KBM-7 (cell line): ENCODE measurements around the gene IFITM2.
"Not testable (repeated sequence)": the region's sequence is repeated elsewhere in the genome, so short reads cannot be mapped to it uniquely, and the experiment has no call there.

Source experiments
- DNase-seq: peaks from one replicate; pipeline ENCODE4 v3.0.0-alpha.2; 2015
- in situ Hi-C: fragments of 300-500 bp; cut with MboI; formaldehyde crosslinking; loops from 2 replicates; pipeline ENCODE4 v1.14.3; 2020; ENCODE audit warnings: low sequenced_read_pairs, low pct_unique_long_range_greater_than_20kb, mixed read lengths

Gene IFITM2

DNA sequence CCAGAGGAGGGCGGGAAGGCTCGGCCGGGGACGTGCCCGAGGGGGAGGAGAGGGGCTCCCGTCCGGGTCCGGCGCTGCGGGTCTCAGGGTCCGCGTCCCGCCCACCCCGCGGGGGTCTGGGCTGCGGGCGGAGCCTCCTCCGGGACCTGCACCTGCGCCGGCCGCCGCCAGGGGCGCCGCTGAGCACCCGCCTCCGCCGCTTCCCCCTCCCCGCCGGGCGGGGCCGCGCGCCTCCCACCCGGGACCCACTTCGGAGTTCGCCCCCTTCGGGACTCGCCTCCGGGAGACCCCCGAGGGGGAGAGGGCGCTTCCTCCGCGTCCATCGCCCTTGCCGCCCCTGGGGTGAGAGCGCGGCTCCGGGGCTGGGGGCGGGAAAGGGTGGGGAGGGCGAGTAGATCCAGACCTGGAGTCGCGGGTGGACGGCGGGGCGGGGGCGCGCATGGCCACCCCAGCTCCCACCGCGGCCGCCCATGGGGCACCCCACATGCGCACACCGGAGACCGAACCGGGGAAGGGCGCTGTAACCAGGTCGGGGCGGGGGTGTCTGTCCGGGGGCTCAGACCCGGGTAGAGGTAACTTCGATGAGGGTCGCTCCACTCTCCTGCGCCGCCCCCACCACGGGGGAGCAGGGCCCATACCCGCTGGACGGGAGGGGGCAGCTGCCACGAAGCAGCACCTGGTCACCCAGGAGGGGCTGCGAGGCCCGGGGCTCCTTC lies 10.9 kb downstream of the IFITM2 start:
- in situ Hi-C loops, DNase-seq: not testable (repeated sequence)

DNA sequence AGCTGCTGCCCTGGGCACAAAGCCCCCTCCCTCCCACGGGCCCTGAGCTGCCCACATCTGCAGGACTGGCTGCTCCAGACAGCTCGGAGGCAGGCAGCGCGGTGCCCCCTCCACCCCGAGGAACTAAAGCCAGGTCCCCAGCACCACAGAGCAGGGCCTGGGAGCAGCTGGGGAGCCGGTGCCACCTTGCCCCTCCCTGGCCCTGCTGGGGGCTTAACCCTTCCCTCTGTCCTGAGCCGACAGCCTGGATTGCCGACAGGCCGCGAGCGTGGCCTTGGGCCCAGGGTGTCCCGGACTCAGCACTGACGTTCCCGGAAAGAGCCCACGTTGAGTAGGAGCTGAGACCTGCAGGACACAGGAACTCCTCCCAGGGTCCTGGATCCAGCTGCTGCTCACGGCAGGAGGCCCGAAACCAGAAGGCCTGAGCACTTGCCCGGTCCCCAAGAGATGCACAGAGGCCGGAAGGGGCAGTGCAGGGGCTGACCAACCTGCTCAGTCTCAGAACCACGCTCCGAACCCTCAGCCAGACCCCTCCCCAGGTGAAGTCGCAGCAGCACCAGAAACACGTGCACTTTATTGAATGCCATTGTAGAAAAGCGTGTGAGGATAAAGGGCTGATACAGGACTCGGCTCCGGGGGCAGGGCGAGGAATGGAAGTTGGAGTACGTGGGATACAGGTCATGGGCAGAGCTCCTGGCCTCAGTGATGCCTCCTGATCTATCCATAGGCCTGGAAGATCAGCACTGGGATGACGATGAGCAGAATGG lies 11.7 kb downstream of the IFITM2 start:
- DNase-seq, in situ Hi-C loops: not testable (repeated sequence)

DNA sequence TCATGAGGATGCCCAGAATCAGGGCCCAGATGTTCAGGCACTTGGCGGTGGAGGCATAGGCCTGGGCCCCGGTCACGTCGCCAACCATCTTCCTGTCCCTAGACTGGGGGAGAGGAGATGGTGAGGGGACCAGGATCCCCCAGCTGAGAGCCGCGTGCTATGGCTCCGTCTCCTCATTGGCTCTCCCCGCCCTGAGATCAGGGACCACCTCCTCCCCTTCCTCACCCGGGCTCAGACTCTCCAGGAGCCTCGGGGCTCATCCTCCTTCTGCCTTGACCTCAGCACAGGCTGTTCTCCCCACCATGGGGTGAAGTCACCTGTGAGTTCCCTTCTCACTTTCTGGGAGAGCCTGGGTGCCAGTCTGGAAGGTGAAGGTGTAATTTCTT lies 12.3 kb downstream of the IFITM2 start:
- DNase-seq, in situ Hi-C loops: not testable (repeated sequence)

DNA sequence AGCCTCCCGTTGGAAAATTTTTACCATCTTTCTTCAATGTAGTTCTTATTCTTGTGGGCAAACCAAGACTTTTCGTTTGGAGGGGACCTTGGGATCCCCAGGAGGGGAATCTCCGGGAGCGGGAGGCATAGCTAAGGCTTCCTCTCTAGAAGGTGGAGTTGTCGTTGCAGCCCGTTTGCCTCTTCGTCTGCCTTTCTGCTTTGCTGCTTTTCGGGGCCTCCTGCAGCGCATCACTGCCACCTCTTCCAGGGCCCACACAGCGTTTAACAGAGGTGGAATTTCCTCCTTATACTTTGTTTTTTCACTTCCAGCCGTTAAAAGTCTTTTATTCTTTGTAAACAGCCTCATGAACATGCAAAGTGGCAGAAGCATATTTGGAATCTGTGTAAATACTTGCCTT lies 16.5 kb downstream of the IFITM2 start:
- in situ Hi-C loops: no loop called here
- no peak for DNase-seq

DNA sequence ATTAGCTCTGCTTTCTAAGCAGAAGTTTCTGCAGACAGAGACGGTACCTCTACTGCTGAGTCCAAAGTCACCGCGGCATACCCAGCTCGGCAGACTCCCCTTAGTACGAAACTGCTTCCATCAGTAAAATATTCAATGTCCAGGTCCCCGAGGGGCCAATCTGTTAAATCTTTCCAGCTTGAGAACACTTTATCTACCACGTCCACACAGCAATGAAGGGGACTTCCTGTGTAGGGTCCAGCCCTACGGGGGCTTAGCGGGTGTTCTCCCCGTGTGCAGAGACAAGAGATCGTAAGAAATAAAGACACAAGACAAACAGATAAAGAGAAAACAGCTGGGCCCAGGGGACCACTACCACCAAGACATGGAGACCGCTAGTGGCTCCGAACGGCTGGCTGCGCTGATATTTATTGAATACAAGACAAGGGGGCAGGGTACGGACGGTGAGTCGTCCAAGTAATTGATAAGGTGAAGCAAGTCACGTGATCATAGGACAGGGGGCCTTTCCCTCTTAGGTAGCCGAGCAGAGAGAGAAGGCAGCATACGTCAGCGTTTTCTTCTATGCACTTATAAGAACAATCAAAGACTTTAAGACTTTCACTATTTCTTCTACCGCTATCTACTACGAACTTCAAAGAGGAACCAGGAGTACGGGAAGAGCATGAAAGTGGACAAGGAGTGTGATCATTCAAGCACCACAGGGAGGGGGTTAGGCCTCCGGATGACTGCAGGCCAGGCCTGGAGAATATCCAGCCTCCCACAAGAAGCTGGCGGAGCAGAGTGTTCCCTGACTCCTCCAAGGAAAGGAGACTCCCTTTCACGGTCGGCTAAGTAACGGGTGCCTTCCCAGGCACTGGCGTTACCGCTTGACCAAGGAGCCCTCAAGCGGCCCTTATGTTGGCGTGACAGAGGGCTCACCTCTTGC lies 17.2 kb downstream of the IFITM2 start:
- DNase-seq, in situ Hi-C loops: not testable (repeated sequence)

DNA sequence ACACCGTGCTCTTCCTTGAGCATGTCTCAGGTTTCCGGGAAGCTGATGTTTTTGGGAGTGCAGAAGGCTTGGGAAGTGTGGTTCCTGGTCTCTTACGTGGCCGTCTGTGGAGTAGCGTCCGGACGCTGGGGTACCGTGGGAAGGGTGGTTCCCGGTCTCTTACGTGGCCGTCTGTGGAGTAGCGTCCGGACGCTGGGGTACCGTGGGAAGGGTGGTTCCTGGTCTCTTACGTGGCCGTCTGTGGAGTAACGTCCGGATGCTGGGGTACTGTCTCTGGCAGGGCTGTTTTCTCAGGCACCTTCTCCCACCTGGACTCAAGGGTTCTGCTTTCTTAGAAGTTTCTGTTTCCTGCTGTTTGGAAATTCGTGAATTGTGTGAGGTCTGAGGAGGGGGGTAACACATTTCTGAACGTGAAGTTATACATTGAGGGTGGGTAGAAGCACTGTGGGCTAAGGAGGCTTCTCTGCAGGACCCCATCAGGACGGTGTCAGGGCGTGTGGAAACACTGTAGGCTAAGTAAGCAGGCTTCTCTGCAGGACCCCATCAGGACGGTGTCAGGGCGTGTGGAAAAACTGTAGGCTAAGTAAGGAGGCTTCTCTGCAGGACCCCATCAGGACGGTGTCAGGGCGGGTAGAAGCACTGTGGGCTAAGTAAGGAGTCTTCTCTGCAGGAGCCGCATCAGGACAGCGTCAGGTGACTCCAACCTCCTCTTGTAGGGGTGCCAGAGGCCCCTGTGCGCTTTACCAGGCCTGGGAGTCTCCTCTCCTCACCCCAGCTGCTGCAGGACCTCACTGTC lies 18.4 kb downstream of the IFITM2 start:
- DNase-seq: no peak
- in situ Hi-C loops: no loop called here

DNA sequence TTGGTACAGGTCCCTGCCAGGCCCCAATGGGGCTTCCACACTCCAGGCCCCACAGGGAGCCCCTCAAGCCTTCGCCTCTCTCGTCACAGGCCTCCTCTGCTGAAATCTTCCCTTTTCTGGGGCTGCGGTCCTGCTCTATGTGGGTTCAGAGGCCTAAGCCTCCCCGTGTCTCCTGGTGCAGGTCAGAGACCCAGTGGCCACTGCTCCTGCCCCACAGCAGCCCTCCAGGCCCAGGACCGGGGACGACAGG lies 18.9 kb downstream of the IFITM2 start:
- DNase-seq: no peak
- in situ Hi-C loops: no loop called here

DNA sequence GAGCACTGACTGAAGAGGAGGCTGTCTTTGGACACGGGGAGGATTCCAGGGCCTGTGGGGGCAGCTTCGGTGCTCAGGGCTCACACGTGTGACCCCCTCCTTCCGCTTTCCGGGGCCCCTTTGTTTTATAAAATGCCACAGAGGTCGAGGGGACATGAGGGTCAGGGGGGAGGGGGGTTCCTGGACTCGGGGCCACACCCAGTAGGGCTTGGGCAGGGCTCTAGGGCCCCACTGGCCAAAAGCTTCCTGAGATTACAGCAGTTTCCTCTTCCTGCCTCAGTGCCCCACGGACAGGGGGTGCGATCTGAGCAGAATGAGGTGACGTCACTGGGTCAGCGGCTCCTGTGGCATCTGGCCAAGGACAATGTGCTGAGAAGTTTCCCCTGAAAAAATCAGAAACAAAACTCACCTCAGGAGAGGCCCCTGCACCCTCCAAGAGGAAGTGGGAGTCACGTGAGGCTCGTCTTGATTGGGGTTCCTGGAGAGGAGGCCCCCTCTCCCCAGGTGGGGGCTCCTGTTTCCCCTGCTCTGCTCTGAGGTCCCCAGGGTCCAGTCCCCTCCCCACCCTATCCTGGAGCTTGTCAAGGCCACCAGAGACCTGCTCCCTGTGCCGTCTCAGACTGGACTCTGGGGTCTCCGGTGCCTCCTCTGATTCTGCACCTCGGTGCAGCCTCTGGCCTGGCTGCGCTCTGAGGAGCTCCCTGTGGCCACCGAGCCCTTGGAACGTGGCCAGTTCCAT lies 19.4 kb downstream of the IFITM2 start:
- peak; percentile 88 for DNase-seq
- in situ Hi-C loops: no loop called here

DNA sequence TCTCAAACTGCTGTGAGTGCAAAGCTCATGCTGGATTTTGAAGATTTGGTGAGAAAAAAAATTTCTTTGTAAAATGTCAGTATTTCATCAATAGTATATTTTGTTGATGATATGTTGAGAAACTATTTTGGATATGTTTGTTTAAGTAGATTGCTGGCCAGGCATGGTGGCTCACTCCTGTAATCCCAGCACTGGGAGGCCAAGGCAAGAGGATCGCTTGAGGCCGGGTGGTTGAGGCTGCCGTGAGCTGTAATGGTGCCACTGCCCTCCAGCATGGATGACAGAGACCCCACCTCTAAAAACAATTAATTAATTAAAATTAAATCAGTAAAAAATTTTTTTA lies 19.9 kb downstream of the IFITM2 start:
- in situ Hi-C loops: no loop called here

DNA sequence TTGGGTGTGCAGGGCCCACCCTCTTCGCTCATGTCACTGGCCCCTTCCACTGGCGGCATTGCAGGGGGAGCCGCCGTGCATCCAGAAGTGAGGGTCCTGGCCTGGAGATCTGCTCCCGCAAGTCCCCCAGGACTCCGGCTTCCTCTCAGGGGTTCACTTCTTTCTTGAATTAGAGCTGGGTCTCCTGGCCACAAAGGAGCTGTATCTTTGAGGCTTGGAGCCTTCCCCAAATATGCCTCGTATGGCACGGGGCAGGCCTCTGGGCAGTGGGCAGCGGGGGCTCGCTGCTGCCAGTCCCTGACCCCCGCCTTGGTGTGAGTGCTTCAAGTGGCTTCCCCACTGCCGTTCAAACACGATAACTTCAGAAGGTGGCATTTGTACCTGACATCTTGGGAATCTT lies 20.4 kb downstream of the IFITM2 start:
- in situ Hi-C loops: no loop called here
- no peak for DNase-seq

More for the DNA sequence above, 19.9 kb downstream of the IFITM2 start:
- no peak for DNase-seq

DNA sequence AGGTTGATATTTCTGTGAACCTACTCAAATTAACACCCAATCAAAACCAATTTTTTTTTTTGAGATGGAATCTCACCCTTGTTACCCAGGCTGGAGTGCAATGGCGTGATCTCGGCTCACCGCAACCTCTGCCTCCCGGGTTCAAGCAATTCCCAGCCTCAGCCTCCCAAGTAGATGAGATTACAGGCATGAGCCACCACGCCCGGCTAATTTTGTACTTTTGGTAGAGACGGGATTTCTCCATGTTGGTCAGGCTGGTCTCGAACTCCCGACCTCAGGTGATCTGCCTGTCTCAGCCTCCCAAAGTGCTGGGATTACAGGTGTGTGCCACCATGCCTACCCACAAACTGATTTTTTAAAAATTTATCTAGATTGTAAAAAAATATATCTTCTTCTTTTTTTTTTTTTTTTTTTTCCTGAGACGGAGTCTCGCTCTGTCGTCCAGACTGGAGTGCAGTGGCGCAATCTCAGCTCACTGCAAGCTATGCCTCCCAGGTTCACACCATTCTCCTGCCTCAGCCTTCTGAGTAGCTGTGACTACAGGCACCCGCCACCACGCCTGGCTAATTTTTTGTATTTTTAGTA lies 21.0 kb downstream of the IFITM2 start:
- in situ Hi-C loops, DNase-seq: not testable (repeated sequence)

DNA sequence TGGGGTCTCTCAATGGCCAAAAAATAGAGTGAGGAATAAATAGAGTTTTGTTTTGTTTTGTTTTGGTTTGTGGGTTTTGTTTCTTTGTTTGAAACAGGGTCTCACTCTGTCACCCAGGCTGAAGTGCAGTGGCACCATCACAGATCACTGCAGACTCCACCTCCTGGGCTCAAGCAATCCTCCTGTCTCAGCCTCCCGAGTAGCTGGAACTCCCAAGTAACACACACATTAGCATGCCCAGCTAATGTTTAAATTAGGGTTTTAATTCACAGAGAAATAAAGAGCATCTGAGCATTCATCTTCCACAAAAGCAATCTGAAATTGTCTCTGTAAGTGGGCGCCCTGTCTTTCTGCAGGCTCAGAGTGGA lies 22.3 kb downstream of the IFITM2 start:
- DNase-seq: no peak
- in situ Hi-C loops: no loop called here

DNA sequence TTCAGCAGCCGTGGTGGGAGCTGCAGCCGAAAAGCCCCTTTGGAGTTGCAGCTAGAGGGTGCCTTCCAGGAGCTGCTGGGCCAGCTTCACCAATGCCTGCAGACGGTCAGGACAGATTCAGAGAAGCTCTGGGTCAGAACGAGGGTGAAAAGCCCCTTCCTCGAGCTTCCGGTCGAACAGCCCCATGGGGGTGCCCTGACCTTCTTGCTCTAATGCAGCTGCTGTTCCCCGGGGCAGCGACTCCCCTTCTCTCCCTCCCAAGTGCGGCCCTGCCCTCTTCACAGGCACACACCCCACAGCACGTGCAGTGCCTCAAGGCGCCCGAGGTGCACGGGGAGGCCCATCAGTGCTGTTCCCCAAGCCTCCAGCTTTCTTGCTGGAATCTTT lies 22.7 kb downstream of the IFITM2 start:
- in situ Hi-C loops: no loop called here
- DNase-seq: no peak

DNA sequence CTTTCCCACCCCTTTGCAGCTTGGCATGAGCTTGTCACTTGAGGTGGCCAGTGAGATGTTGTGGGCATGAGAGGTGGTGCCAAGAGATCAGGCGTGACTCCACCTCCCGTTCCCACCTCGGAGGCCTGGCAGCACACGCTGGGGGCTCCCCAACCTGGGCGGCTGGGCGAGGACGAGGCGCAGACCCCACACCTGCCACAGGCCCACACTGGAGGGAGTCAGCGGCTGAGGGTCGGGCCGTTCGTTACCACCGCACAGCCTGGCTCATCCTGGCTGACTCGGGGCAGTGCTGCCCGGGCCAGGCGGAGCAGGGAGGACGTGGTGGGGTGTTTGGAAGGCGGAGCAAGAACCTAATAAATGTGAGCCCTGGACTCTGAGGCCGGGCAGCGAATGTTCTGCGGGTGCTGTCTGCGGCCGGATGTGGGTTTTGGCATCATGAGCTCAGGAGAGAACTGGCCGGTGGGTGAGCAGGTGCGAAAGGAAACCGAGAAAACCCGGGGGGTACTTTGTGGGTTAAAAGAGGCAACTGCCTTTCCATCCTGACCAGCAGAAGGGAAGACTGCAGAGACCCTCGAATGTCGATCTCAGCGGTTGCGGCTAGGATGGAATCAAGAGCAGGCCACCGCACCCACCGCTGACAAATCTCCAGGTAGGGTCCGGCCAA lies 23.2 kb downstream of the IFITM2 start:
- in situ Hi-C loops: no loop called here
- DNase-seq: no peak

DNA sequence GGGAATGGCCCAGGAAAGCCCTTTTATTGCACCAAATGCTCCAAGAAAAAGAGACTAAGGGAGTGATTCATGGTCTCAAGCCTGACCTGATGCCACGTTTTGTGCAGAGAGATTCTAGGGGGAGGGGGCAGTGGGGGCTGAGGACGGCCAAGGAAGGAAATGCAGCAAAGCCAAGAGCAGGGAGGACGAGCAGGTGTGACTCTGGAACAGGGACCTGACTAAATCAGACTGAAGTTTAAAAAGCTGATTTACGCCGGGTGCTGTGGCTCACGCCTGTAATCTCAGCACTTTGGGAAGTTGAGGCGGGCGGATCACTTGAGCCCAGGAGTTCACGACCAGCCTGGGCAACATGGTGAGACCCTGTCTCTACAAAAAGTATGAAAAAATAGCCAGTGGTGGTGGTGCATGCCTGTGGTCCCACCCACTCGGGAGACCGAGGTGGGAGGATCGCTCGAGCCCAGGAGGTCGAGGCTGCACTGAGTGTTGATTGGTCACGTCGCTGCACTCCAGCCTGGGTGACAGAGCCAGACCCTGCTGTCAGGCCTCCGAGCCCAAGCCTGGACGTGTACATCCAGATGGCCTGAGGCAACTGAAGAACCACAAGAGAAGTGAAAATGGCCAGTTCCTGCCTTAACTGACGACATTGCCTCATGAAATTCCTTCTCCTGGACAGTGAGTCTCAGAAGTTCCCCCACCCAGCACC lies 23.9 kb downstream of the IFITM2 start:
- no peak for DNase-seq
- in situ Hi-C loops: no loop called here

DNA sequence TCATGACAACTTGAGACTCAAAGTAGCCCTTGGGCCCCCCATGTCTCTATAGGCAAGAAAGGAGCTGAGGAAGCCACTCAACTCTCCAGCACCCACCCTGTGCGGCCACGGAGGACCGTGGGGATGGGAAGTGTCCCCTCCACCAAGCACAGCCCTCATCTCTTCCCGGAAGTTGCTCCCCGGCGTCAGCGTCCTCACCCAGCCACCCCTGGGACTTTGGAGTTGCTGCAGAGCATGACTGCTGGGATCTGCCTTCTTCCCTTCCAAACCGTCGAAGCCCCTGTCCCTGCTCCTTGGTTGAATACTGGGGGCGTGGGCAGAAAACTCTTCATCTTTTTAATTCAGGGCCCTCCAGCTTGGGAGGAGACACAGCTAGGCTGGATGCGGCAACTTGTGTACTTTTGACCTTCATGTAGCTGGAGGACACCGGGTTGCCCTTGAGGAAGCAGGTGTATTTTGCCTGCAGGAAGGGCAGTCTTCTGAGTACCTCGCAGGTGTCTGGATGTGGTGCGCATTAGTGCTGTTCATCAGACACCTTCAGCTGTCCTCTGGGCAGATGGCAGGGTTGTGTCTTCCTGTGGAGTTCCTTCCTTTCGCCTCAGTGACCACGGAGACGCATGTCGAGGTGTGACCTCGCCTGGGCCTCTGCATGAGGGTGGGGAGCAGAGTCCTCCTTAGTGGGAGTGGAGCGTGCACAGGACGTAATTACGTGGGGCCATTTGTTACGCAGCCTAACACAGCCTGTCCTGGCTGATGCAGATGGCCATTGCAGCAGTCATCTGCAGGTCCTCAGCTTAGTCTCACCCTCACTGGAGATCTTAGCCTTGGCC lies 25.2 kb downstream of the IFITM2 start:
- in situ Hi-C loops: no loop called here
- no peak for DNase-seq
